HAP-1 (cell line): ENCODE results near the gene ZSWIM6.

Experiments
- DNase-seq, 2 experiments: peaks; one replicate each; pipeline ENCODE4 v3.0.0-alpha.2; 2016 to 2020; ENCODE audit warnings: low spot score in 2 of 2
- H3K27me3 ChIP-seq: fragments of 250-450 bp; sonication (Bioruptor Pico); 2 replicates; pipeline ENCODE4 v1.5.1; 2020; ENCODE audit warnings: low read depth, mild to moderate bottlenecking, moderate library complexity
- H3K36me3 ChIP-seq: fragments of 250-450 bp; sonication (Bioruptor Pico); replicated peaks from 2 replicates; pipeline ENCODE4 v1.5.1; 2020; ENCODE audit warnings: mild to moderate bottlenecking
- H3K4me1 ChIP-seq: fragments of 250-450 bp; sonication (Bioruptor Pico); 2 replicates; pipeline ENCODE4 v1.5.1; 2020; ENCODE audit warnings: mild to moderate bottlenecking
- H3K4me3 ChIP-seq: fragments of 250-450 bp; sonication (Bioruptor Pico); 2 replicates; pipeline ENCODE4 v1.5.1; 2020; ENCODE audit warnings: mild to moderate bottlenecking, moderate library complexity
- H3K9me3 ChIP-seq: fragments of 250-450 bp; sonication (Bioruptor Pico); 2 replicates; pipeline ENCODE4 v1.5.1; 2020; ENCODE audit warnings: mild to moderate bottlenecking, moderate library complexity
- in situ Hi-C: fragments of 300-500 bp; cut with MboI; formaldehyde crosslinking; loops from 3 replicates; pipeline ENCODE4 v1.14.3; 2020; ENCODE audit warnings: low sequenced_read_pairs, inconsistent platforms, mixed read lengths

The ZSWIM6 gene

DNA sequence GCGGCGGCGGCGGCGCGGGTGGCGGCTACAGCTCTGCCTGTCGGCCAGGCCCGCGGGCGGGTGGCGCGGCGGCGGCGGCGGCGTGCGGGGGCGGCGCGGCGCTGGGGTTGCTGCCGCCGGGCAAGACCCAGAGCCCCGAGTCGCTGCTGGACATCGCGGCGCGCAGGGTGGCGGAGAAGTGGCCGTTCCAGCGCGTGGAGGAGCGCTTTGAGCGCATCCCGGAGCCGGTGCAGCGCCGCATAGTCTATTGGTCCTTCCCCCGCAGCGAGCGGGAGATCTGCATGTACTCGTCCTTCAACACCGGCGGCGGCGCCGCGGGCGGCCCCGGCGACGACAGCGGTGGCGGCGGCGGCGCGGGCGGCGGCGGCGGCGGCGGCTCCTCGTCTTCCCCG lies 296 bp downstream of the ZSWIM6 start:
- Histone ChIP-seq H3K9me3 (no peaks in the 10 kb centered on the region; the same call in 1 of the 2 replicates), H3K27me3 (no peaks in the 10 kb centered on the region), H3K4me3 (peak overlapping the region; percentile 88), H3K36me3 (no peaks in the 10 kb centered on the region), H3K4me1 (peaks cover 17% of the 10 kb centered on the region)
- in situ Hi-C loops = no loop called here
- DNase-seq = peak in 1 of 2 experiments; percentile 55

GRCh38 chr5:61332851-61333320 lies 828 bp downstream of the ZSWIM6 start:
- peak in 1 of 2 experiments; percentile 44 for DNase-seq
- in situ Hi-C loops = no loop called here
- Histone ChIP-seq H3K36me3 (no peaks in the 10 kb centered on the region), H3K27me3 (no peaks in the 10 kb centered on the region), H3K9me3 (no peaks in the 10 kb centered on the region; the same call in 1 of the 2 replicates), H3K4me3 (peak overlapping the region; percentile 88), H3K4me1 (peaks cover 17% of the 10 kb centered on the region)

GRCh38 chr5:61333321-61333953 lies 1.4 kb downstream of the ZSWIM6 start:
- no peaks in the 10 kb centered on the region for H3K36me3 ChIP-seq
- no peaks in the 10 kb centered on the region for H3K27me3 ChIP-seq
- H3K4me3 ChIP-seq = peak overlapping the region; percentile 88
- DNase-seq = peak in 1 of 2 experiments; percentile 55
- H3K9me3 ChIP-seq = no peaks in the 10 kb centered on the region; the same call in 1 of the 2 replicates
- in situ Hi-C loops = no loop called here
- peaks cover 17% of the 10 kb centered on the region for H3K4me1 ChIP-seq

- Histone ChIP-seq H3K27me3 (no peaks in the 10 kb centered on the region), H3K4me1 (peaks cover 17% of the 10 kb centered on the region), H3K9me3 (no peaks in the 10 kb centered on the region; the same call in 1 of the 2 replicates), H3K4me3 (peak overlapping the region; percentile 88), H3K36me3 (no peaks in the 10 kb centered on the region)
- in situ Hi-C loops = no loop called here
- no peak for DNase-seq
Observed at GRCh38 chr5:61333954-61334867, 2.2 kb downstream of the ZSWIM6 start.

GRCh38 chr5:61334868-61335615 lies 3.0 kb downstream of the ZSWIM6 start:
- H3K4me1 ChIP-seq = peaks cover 13% of the 10 kb centered on the region
- H3K4me3 ChIP-seq = peak overlapping the region; percentile 88
- no peaks in the 10 kb centered on the region; the same call in 1 of the 2 replicates for H3K9me3 ChIP-seq
- no peaks in the 10 kb centered on the region for H3K36me3 ChIP-seq
- no peaks in the 10 kb centered on the region for H3K27me3 ChIP-seq
- in situ Hi-C loops = no loop called here
- DNase-seq = no peak

DNA sequence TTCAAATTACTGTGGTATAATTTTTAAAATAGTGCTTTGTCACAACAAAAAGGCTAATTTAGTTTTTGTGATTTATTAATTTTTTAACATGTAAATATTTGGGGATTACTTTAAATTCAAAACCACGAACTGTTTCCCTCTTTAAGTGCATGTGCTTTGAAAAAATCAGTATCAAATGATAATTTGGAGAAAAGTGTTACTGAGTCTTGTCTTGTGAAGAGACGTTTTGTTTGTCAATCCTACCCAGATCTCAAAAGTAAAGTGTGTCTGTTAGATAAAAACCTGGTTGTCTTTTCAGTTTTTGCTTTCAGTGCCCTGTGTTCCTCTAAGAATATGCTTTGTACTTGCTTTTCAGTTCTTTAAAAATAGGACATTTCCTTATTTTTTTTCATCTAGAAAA lies 7.7 kb downstream of the ZSWIM6 start:
- no peak overlapping the region for H3K4me3 ChIP-seq
- no peaks in the 10 kb centered on the region; the same call in 1 of the 2 replicates for H3K9me3 ChIP-seq
- peaks cover 9% of the 10 kb centered on the region for H3K4me1 ChIP-seq
- no peak for DNase-seq
- no peaks in the 10 kb centered on the region for H3K36me3 ChIP-seq
- H3K27me3 ChIP-seq = no peaks in the 10 kb centered on the region
- in situ Hi-C loops = no loop called here

- H3K4me3 ChIP-seq = no peak overlapping the region
- in situ Hi-C loops = no loop called here
Observed at GRCh38 chr5:61340775-61341361, 8.8 kb downstream of the ZSWIM6 start.

GRCh38 chr5:61342071-61342501 lies 10.0 kb downstream of the ZSWIM6 start:
- in situ Hi-C loops = no loop called here
- Histone ChIP-seq H3K9me3 (no peaks in the 10 kb centered on the region), H3K27me3 (no peaks in the 10 kb centered on the region), H3K4me3 (no peak overlapping the region), H3K36me3 (no peaks in the 10 kb centered on the region), H3K4me1 (peaks cover 20% of the 10 kb centered on the region)
- DNase-seq = no peak

More at GRCh38 chr5:61340775-61341361, 8.8 kb downstream of the ZSWIM6 start:
- DNase-seq = no peak
- Histone ChIP-seq H3K9me3 (no peaks in the 10 kb centered on the region; the same call in 1 of the 2 replicates), H3K36me3 (no peaks in the 10 kb centered on the region), H3K27me3 (no peaks in the 10 kb centered on the region), H3K4me1 (peaks cover 13% of the 10 kb centered on the region)

GRCh38 chr5:61344187-61344944 lies 12.3 kb downstream of the ZSWIM6 start:
- Histone ChIP-seq H3K4me3 (no peak overlapping the region), H3K9me3 (no peaks in the 10 kb centered on the region), H3K4me1 (peaks cover 20% of the 10 kb centered on the region), H3K27me3 (no peaks in the 10 kb centered on the region), H3K36me3 (no peaks in the 10 kb centered on the region)
- in situ Hi-C loops = no loop called here
- no peak for DNase-seq

- Histone ChIP-seq H3K27me3 (no peaks in the 10 kb centered on the region), H3K4me3 (no peak overlapping the region), H3K4me1 (peaks cover 25% of the 10 kb centered on the region), H3K36me3 (no peaks in the 10 kb centered on the region), H3K9me3 (no peaks in the 10 kb centered on the region)
- DNase-seq = no peak
- in situ Hi-C loops = no loop called here
Observed at GRCh38 chr5:61346511-61346910, 14.5 kb downstream of the ZSWIM6 start.

GRCh38 chr5:61347080-61347479 lies 15.0 kb downstream of the ZSWIM6 start:
- Histone ChIP-seq H3K36me3 (no peaks in the 10 kb centered on the region), H3K27me3 (no peaks in the 10 kb centered on the region), H3K4me1 (peaks cover 24% of the 10 kb centered on the region), H3K4me3 (no peak overlapping the region), H3K9me3 (no peaks in the 10 kb centered on the region)
- in situ Hi-C loops = no loop called here
- DNase-seq = no peak

DNA sequence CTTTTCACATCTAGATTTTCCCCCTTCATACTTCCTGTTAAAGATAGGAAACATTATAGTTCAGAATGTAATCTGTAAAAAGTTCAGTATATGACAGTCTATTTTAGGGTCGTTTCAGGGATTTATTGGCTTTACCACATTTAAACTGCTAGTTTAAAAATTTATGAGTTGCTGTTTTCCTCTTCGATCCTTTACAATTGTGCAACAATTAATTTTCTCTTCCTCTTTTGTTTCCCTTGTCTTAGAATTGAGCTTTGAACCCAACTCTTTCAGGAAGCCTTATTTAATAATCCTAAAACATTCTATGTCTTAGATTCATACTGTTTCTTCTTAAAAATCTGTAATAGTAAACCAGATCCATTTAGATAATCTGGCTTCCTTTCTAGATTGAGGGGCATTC lies 16.4 kb downstream of the ZSWIM6 start:
- no peak for DNase-seq
- no peaks in the 10 kb centered on the region for H3K36me3 ChIP-seq
- H3K4me1 ChIP-seq = peaks cover 22% of the 10 kb centered on the region
- in situ Hi-C loops = no loop called here
- no peaks in the 10 kb centered on the region for H3K27me3 ChIP-seq
- H3K9me3 ChIP-seq = no peaks in the 10 kb centered on the region
- H3K4me3 ChIP-seq = no peak overlapping the region
